Skeletal muscle tissue (tissue), 5 donors: ENCODE results near the gene MAPKBP1. TPM values are rescaled to one million over a fixed set of nuclear protein-coding genes. Genes with fewer than 3 reads are reported as not detected.

Experiments used
- H3K27ac ChIP-seq: one replicate; pipeline ENCODE4 v1.7.0; 2013; ENCODE audit warnings: mild to moderate bottlenecking, low read depth, low read length, inconsistent platforms
- H3K27me3 ChIP-seq, 3 donors: one replicate each; pipeline ENCODE4 v1.7.0; 2013; ENCODE audit warnings: low read length in 3 of 3; ENCODE audit not compliant: control insufficient read depth in 3 of 3, insufficient read depth in 3 of 3
- H3K36me3 ChIP-seq, 3 donors: one replicate each; pipeline ENCODE4 v1.7.0; 2013; ENCODE audit warnings: low read length in 3 of 3; ENCODE audit not compliant: control insufficient read depth in 3 of 3, insufficient read depth in 3 of 3
- H3K4me1 ChIP-seq, 3 donors: one replicate each; pipeline ENCODE4 v1.7.0; 2013; ENCODE audit warnings: low read length in 3 of 3, mild to moderate bottlenecking in 3 of 3; ENCODE audit not compliant: control insufficient read depth in 3 of 3, insufficient read depth in 3 of 3
- H3K4me3 ChIP-seq, 3 donors: one replicate each; pipeline ENCODE4 v1.7.0; 2013; ENCODE audit warnings: low read length in 3 of 3
- H3K9ac ChIP-seq, 3 donors: one replicate each; pipeline ENCODE4 v1.7.0; 2013; ENCODE audit warnings: low read length in 3 of 3, mild to moderate bottlenecking in 3 of 3, moderate library complexity in 2 of 3, low read depth in 1 of 3
- H3K9me3 ChIP-seq, 3 donors: one replicate each; pipeline ENCODE4 v1.7.0; 2013; ENCODE audit warnings: low read length in 3 of 3; ENCODE audit not compliant: control insufficient read depth in 3 of 3
- small RNA-seq: library from RNA; depleted of rRNA; stranded (forward); fragments of <200 nt; gene quantifications from one replicate; pipeline ENCODE3, GENCODE V24; 2014
- total RNA-seq: library from RNA; depleted of rRNA; stranded (reverse); fragments of >200 nt; gene quantifications from one replicate; pipeline ENCODE4 v1.2.3, GENCODE V29; 2014
- donor health status: Osteomylitis.

The MAPKBP1 gene
- total RNA-seq, 1 donor from 2014 or later: 10.4 TPM

DNA sequence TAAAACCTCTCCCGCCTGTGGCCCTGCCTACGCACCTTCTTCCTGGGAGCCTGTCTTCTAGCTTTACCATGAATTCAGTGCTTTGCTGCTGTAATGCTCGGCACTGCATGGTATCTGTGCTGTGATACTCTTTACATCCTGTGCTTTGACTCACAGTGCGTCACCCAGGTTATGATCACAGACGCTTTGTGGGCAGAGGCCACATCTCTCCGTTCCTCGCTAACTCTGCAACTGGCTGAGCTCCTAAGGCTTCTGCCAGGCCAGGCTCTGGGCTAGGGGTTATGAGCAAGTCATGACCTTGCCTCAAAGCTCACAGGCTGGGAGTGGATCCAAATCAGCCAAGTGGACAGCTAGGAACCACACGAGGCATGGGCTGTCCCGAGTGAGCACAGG, 96.4 kb downstream of the MAPKBP1 start:
- H3K36me3 ChIP-seq: no peaks in the 10 kb centered on the region
- no peak overlapping the region for H3K9ac ChIP-seq
- H3K9me3 ChIP-seq: no peaks in the 10 kb centered on the region
- H3K4me3 ChIP-seq: no peak overlapping the region
- peaks cover 0 to 4% (median 0%) of the 10 kb centered on the region in 3 donors for H3K27me3 ChIP-seq
- no peak overlapping the region for H3K27ac ChIP-seq
- no peaks in the 10 kb centered on the region for H3K4me1 ChIP-seq

- no peak overlapping the region for H3K9ac ChIP-seq
- peaks cover 0 to 4% (median 0%) of the 10 kb centered on the region in 3 donors for H3K27me3 ChIP-seq
- H3K4me3 ChIP-seq: no peak overlapping the region
- H3K9me3 ChIP-seq: no peaks in the 10 kb centered on the region
- H3K36me3 ChIP-seq: no peaks in the 10 kb centered on the region
- no peaks in the 10 kb centered on the region for H3K4me1 ChIP-seq
- H3K27ac ChIP-seq: no peak overlapping the region
These were observed 97.1 kb downstream of the MAPKBP1 start for GRCh38 chr15:41871175-41871905.

DNA sequence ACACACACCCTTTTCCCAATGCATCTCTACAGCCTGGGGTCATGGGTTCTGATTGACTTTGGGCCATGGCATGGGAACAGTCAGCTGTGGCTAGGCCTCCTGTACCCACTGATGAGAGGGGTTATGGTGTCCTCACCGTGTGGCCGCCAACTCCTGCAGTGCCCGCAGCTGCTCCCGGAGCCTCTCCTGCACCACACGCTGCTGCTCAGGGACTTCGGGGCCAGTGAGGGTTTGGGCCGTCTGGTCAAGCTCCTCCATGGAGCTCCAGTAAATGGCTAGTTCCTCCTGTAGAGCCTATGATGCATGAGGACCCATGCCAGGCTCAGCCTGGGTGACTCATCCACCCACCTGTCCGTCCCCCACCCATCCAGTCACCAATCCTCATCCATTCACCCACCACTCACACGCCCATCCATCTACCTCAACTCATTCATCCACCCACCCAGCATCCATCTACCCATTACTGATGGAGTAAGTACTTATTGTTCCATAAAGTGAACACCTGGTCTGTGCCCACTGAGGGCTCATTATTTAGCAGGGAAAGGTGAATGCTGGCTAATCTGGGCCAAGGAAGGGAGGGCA, 98.0 kb downstream of the MAPKBP1 start:
- Histone ChIP-seq H3K9me3 (no peaks in the 10 kb centered on the region), H3K9ac (no peak overlapping the region), H3K27me3 (peaks cover 0 to 4% (median 0%) of the 10 kb centered on the region in 3 donors), H3K27ac (no peak overlapping the region), H3K4me1 (no peaks in the 10 kb centered on the region), H3K36me3 (no peaks in the 10 kb centered on the region), H3K4me3 (no peak overlapping the region)

DNA sequence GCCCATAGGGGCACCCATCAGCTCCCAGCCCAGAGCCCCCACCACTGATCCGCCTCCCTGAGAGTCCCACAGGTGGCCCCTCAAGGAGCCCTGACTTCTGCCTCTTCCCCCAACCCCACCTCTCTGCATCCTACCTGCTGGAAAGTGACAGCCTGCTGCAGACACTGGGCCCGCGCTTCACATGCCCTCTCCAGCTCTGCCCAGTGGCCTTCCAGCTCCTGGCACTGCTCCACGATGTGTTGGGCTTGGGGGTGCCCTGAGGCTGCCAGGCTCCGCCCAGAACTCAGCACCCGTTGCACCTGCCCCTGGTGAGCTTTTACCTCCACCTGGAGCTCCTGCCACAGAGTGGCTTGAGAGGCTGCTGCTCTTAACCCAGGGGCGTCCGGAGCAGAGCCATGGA, 99.4 kb downstream of the MAPKBP1 start:
- Histone ChIP-seq H3K27ac (no peak overlapping the region), H3K27me3 (peaks cover 0 to 4% (median 0%) of the 10 kb centered on the region in 3 donors)

GRCh38 chr15:41874736-41875135, 100.5 kb downstream of the MAPKBP1 start:
- Histone ChIP-seq H3K4me1 (peaks cover 7 to 13% (median 10%) of the 10 kb centered on the region in 3 donors), H3K27me3 (peaks cover 0 to 1% (median 0%) of the 10 kb centered on the region in 3 donors), H3K27ac (no peak overlapping the region), H3K9me3 (no peaks in the 10 kb centered on the region), H3K36me3 (no peaks in the 10 kb centered on the region), H3K4me3 (no peak overlapping the region), H3K9ac (no peak overlapping the region)

More for the DNA sequence above, 99.4 kb downstream of the MAPKBP1 start:
- H3K4me3 ChIP-seq: no peak overlapping the region
- no peaks in the 10 kb centered on the region for H3K36me3 ChIP-seq
- no peak overlapping the region for H3K9ac ChIP-seq
- peaks cover 7 to 13% (median 10%) of the 10 kb centered on the region in 3 donors for H3K4me1 ChIP-seq
- no peaks in the 10 kb centered on the region for H3K9me3 ChIP-seq

DNA sequence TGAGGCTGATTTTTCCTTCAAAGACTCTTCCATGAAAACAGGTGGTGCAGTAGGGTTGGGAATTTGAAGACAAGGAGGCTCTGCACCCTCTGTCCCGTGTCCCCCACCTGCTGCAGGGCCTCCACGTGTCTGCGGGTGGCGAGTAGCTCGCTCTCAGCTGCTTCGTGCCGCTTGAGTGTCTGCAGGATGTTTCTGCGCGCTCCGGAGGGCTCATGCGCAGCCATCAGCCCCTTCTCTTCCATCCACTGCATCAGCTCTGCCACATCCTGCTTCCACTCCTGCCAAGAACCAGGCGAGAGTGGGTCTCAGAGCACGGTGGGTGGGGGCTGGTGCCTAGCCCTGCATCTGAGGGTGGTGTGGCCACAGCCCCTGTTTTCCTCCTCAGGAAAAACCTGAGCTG, 101.7 kb downstream of the MAPKBP1 start:
- Histone ChIP-seq H3K4me3 (no peak overlapping the region), H3K9me3 (no peaks in the 10 kb centered on the region), H3K27ac (no peak overlapping the region), H3K4me1 (peaks cover 7 to 13% (median 10%) of the 10 kb centered on the region in 3 donors), H3K36me3 (no peaks in the 10 kb centered on the region), H3K27me3 (no peaks in the 10 kb centered on the region), H3K9ac (no peak overlapping the region)

GRCh38 chr15:41876689-41877088, 102.4 kb downstream of the MAPKBP1 start:
- Histone ChIP-seq H3K4me1 (peaks cover 13 to 17% (median 16%) of the 10 kb centered on the region in 3 donors), H3K4me3 (no peak overlapping the region)

More at GRCh38 chr15:41876689-41877088, 102.4 kb downstream of the MAPKBP1 start:
- no peaks in the 10 kb centered on the region for H3K36me3 ChIP-seq
- H3K27ac ChIP-seq: no peak overlapping the region
- no peaks in the 10 kb centered on the region for H3K9me3 ChIP-seq
- no peak overlapping the region for H3K9ac ChIP-seq
- no peaks in the 10 kb centered on the region for H3K27me3 ChIP-seq

Small RNAs within 50 kb of the gene (small RNA-seq; reads per million reads assigned to genes)
- gene JMJD7-PLA2G4B (not detected), gene MIR4310 (not detected), gene RNA5SP393 (not detected)

Other genes with a start within 250 kb of the MAPKBP1 start
- 6.8 TPM for gene RPAP1, start 230.2 kb upstream of the MAPKBP1 start, total RNA-seq
- gene TYRO3, start 215.3 kb upstream of the MAPKBP1 start, total RNA-seq: 11.5 TPM
- gene MGA, start 114.1 kb upstream of the MAPKBP1 start, total RNA-seq: 77.2 TPM
- 1.0 TPM for gene JMJD7, start 53.6 kb downstream of the MAPKBP1 start, total RNA-seq
- gene PLA2G4B, start 64.4 kb downstream of the MAPKBP1 start, total RNA-seq: 1.6 TPM
- 1.0 TPM for gene SPTBN5, start 119.6 kb downstream of the MAPKBP1 start, total RNA-seq
- 24.0 TPM for gene EHD4, start 198.1 kb downstream of the MAPKBP1 start, total RNA-seq
- gene PLA2G4E, start 246.6 kb downstream of the MAPKBP1 start, total RNA-seq: 0.52 TPM